GM15510 (cell line): ENCODE measurements around the gene PFN1.

Experiments used
- POLR2A ChIP-seq: IDR thresholded peaks from 3 replicates; pipeline ENCODE4 v1.6.1; 2011; ENCODE audit warnings: borderline replicate concordance; ENCODE audit not compliant: insufficient read length; ENCODE audit errors: extremely low read depth

PFN1 gene

GRCh38 chr17:4972322-4972721 lies 24.0 kb upstream of the PFN1 start:
- TF ChIP-seq POLR2A, result no peak

DNA sequence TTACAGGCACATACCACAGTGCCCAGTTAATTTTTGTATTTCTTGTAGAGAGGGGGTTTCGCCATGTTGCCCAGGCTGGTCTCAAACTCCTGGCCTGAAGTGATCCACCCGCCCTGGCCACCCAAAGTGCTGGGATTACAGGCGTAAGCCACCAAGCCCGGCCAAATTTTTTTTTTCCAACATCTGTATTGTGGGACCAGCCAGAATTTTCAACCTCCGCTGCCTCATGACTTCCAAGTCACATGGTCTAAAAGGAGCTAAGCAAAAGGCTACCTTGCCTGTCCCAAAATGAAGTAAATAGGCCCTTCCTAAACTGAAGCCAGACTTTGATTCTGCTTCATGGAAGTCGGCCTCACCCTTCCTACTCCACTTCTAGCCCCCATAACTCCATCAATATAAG lies 23.5 kb upstream of the PFN1 start:
- TF ChIP-seq POLR2A, result no peak

GRCh38 chr17:4970273-4970672 lies 21.9 kb upstream of the PFN1 start:
- TF ChIP-seq POLR2A, result no peak

DNA sequence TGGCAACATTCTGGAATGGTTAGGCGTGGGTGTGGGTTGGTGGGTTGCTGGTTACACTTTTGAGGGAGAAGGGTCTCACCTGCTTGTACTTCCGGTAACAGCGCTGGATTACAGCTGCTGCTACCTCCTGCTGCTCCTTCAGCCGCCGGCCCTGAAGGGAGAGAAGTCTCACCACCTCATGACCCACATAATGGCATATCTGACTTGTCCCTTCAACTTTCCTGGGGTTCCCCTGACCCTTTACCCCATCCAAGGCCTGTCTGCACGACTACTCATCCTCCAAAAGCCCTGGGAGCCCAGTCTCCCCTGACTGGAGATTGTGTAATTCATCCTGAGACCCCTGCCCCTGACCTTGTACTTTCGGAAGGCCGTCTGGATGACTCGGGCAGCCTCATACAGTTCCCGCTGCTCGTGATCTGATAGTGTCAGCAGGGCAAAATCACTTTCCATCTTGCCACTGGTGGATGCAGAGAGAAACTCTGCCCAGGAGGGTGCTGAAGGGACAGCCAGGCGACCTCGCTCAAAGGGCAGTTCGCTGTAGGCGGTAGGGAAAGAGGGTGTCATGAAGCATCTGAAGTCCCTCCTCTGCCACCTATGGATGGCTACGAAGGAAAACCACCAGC lies 21.3 kb upstream of the PFN1 start:
- TF ChIP-seq POLR2A, result no peak

GRCh38 chr17:4969047-4969550 lies 20.8 kb upstream of the PFN1 start:
- TF ChIP-seq POLR2A, result no peak

GRCh38 chr17:4968486-4969046 lies 20.2 kb upstream of the PFN1 start:
- TF ChIP-seq POLR2A, result no peak

DNA sequence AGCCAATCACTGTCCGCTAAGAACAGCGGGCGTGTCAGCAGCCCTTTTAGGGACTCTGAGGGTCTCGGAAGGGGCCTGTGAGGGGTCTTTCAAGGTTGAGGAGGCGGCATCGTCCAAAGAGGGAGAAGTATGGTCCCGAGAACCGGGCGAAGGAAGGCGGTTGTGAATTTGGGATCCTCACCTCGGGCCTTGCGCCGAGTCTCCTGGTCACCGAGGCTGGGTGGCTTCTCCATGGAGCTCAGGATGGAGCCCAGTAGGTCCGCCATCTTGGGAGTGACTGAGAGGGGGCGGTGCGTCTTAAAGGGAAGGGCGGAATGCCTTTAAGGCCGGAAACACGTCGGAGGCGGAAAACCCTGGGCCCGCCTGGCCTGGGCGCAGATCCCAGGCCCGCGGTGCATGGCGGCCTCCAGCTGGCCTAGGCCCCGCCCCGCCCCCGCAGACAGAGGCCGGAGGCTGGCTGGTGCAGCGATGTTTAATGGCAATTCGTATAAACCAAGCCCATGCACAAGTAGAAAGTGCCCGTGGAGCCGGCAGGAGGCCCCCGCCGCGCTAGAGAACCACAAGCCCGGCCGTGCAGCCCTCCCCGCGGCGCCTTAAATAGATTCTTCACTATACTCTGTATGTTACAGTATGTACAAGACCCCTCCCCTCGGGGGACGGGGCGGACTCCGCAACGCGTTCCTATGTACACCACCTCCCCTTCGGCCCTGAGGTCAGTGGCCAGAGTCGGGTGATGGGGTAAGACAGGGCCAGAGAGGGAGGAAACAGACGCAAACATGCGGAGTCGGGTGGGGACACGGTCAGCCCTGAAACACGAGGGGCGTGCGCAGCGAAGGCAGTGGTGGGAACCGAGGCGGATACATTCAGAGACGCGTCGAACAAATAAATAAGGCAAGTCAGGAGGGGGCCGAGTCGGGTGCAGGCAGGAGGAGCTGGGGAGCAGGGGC lies 19.5 kb upstream of the PFN1 start, which contains the start of gene SPAG7:
Gene SPAG7, minus strand, starts transcription at position 279 of the 947 bp plus-strand sequence. Its CDS starts 13 bp downstream, at position 266.
- TF ChIP-seq POLR2A, result peak; percentile 79

DNA sequence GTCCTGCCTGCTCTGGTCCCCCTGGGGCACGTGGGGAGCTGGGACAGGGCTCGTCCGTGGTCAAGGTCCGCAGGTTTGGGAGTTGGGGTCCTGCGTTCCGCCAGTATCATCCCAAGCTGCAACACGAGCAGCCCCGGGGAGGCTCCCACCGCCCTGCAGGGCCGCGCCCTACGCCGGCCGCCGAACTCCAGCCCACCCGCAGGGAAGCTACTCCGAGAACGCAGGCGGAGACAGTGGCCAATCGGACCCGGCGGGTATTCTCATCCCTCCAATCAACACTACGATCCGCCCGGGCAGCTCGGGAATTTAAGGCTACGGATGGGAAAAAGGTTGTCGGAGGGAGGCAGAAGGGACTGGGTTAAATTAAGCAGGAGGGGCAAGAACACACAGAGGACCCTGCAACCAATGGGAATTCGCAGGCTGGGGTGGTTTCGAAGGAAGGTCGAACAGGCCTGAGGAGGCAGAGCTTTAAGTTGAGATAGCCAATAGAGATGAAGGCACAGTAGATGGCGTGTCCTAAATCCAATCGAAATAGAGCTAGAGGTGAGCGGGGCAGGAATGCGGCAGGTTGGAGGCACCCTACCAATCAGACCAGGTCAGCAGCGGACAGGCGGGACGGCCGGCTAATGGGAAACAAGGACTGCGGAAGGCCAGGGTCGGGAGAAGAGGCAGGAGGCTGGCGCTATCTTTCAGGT lies 18.7 kb upstream of the PFN1 start:
- TF ChIP-seq POLR2A, result peak; percentile 36

DNA sequence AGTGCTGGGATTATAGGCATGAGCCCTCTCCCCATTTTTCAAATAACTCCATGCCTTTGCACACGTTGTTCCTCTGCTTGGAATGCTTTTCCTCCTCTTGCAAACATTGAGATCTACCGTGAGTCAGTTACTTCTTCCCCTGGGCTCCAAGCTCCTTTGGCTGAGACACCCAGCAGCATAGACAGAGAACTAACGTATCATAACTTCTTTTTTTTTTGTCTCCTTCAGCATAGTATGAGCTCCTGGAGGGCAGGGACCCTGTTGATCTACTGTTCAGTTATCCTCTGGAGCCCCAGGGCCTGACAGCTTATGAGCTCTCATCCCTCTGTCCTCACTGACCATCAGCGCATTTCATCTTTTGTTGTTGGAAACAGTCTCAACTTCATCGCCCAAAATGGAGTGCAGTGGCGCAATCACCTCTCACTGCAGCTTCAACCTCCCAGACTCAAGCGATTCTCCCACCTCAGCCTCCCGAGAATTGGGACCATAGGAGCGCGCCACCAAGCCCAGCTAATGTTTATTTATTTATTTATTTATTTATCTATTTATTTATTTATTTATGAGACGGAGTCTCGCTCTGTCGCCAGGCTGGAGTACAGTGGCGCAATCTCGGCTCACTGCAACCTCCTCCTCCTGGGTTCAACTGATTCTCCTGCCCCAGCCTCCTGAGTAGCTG lies 17.1 kb upstream of the PFN1 start:
- no peak for TF ChIP-seq POLR2A

- no peak for TF ChIP-seq POLR2A
Measured at GRCh38 chr17:4960279-4960922, 12.1 kb upstream of the PFN1 start.

DNA sequence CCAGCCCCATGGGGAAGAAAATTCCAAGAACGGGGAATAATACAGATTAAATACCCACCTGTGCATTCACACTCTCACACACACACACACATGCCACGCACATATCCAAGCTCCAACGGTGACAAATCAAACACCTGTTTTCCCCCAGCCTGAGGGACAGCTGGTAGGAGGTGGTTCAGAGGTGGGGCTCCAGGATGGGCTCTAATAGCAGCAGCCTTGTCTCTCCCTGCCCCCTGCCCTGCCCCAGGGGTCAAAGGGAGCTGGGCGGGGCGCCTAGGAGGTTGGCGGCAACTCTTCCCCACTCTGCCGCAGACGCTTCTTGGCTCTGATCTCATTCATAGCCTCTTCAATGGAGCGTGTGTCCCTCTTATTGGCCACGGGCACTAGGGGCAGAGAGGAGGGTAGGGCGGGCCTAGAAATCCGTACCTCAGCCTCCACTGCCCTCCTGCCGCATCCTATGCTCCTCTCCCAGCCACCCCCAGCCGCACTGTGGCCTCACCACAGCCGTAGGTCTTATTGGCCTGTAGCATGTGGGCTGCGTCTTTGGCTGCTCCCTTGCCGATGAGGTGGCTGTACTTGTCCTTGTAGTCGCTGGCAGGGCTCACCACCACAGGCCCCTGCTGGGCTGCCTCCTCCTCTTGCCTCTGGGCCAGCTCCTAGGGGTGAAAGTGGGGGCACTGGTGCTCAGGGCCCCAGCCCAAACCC lies 11.1 kb upstream of the PFN1 start:
- no peak for TF ChIP-seq POLR2A

GRCh38 chr17:4958102-4958501 lies 9.8 kb upstream of the PFN1 start:
- no peak for TF ChIP-seq POLR2A

- TF ChIP-seq POLR2A, result no peak
Measured at GRCh38 chr17:4956493-4957061, 8.2 kb upstream of the PFN1 start.

DNA sequence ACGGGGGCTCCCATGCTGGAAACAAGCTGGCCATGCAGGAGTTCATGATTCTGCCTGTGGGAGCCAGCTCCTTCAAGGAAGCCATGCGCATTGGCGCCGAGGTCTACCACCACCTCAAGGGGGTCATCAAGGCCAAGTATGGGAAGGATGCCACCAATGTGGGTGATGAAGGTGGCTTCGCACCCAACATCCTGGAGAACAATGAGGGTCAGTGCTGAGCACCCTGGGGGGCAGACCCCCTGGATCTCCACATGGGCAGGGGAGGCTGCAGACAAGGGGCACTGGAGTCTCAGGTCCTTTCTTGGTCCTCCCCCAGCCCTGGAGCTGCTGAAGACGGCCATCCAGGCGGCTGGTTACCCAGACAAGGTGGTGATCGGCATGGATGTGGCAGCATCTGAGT lies 6.8 kb upstream of the PFN1 start:
- no peak for TF ChIP-seq POLR2A
